GM12801 (cell line): ENCODE data around the gene KCNV2.

Source experiments
- CTCF ChIP-seq: IDR thresholded peaks from one replicate; pipeline ENCODE4 v1.5.1; 2011; ENCODE audit warnings: control low read depth; ENCODE audit not compliant: insufficient read length; ENCODE audit errors: extremely low read depth

The KCNV2 gene

GRCh38 chr9:2764353-2764752 is 47.0 kb downstream of the KCNV2 start:
- no peak for TF ChIP-seq CTCF

GRCh38 chr9:2765250-2765880 is 48.1 kb downstream of the KCNV2 start:
- no peak for TF ChIP-seq CTCF

DNA sequence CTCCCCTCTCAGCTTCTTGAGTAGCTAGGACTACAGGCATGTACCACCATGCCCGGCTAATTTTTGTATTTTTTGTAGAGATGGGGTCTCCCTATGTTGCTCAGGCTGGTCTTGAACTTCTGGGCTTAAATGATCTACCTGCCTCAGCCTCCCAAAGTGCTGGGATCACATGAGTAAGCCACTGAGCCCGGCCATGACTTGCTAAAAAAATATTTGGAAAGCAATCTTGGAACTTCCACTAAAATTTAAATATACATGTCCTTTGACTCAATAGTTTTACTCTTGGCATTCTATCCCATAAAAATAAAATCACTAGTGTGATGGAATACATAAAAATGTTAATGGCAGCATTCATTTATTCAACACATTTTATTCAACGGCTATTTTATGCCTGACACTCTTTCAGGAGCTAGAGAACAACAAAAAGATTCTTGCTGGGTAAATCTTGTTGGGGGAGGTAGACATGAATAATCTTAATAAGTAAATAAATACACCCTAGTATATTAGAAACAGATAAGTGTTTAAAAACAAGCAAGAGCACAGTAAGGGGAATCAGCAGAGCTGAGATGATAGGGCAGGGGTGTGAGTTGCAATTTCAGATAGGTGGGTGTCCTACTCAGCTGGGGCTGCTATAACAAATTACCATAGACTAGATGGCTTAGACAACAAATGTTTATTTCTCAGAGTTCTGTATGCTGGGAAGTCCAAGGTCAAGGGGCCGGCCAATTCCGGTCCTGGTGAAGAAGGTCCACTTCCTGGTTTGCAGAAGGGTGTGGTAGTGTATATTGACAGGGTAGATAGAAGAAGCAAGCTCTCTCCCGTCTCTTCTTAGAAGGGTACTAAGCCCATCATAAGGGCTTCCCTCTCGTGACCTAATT is 50.7 kb downstream of the KCNV2 start:
- no peak for TF ChIP-seq CTCF

DNA sequence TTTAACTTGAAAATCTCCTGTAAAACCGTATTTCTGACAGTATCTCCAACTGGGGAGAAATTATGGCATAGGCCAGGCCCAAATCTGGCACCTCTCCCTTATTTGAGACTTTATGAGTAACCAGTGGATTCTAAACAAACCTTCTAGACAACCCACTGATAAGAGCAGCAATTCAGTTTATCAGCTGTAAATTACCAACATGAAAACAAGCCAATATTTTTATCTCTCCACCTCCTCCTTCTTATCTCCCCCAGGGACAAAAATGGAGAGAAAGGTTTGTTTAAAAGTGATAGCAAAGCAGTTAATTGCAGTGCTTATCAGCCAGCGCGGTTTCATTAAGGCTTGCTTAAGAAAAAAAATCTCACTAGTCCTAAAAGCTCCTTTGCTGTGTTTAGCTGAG is 53.8 kb downstream of the KCNV2 start:
- no peak for TF ChIP-seq CTCF

DNA sequence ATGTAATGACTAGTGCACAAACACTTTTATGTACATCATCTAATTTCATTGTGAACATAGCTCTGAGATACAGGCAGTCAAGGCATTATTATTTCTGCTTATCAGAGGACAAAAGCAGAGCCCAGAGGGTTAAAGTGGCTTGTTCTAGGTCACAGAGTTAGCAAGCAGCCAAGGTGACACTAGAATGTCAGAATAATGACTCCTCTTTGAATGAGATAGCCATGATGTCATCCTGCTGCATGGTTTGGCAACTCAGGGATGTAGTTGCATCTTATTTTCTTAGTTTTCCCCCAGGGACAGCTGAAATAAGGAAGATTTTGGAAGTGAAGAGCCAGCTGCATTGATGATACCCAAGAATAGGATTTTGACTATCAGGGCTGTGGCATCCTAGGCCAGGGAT is 54.4 kb downstream of the KCNV2 start:
- TF ChIP-seq CTCF, result no peak

DNA sequence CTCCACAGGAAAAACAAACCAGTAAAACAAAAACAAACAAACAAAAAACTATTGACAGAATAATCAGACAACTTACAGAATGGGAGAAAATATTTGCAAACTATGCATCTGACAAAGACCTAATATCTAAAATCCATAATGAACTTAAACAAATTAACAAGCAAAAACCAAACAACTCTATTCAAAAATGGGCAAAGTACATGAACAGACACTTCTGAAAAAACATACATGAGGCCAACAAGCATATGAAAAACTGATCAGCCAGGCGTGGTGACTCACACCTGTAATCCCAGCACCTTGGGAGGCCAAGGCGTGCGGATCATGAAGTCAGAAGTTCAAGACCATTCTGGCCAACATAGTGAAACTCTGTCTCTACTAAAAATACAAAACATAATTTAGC is 60.1 kb downstream of the KCNV2 start:
- TF ChIP-seq CTCF, result no peak

DNA sequence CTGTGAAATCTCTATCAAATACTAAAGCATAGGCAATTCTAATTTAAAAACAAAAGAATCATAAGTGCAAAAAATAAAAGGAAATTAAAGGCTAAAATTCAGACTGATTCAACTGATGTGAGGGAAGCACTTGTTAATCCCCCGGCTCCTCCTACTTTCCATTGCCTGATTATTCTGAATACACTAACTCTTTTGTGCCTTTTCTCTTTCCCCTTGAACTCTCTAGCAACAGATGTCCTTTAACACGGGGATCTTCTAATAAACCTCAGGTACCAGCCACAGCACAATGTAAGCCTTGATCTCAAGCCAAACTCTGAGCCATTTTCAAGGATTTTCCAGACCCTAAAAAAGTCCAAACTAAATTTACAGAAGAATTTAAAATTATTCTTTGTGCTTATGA is 61.5 kb downstream of the KCNV2 start:
- no peak for TF ChIP-seq CTCF
